ENCODE data around the gene ACOT8.

- TF ChIP-seq FOXM1 (IDR thresholded peaks at IDR 0.05; ENCODE audit: borderline replicate concordance), result no peak
- TF ChIP-seq BHLHE40 (IDR thresholded peaks at IDR 0.05; ENCODE audit: borderline replicate concordance), result no peak
- no peak for TF ChIP-seq PKNOX1 (IDR thresholded peaks at IDR 0.05)
- no peak for TF ChIP-seq NFRKB (IDR thresholded peaks at IDR 0.05)
- TF ChIP-seq TARDBP (IDR thresholded peaks at IDR 0.05), result no peak
Measured at GRCh38 chr20:45827030-45827652, 30.1 kb downstream of the ACOT8 start, which contains the start of gene TNNC2.
